Activated CD4-positive, alpha-beta T cell treated with anti-CD3 and anti-CD28 coated beads, Interleukin-2, amount 50 U/mL, for 48 hours (primary cell): ENCODE data around the gene RNF103.

Experiments used
- DNase-seq, 2 experiments: peaks; one replicate each; pipeline ENCODE4 v3.0.0-alpha.2; 2020

RNF103 gene

DNA sequence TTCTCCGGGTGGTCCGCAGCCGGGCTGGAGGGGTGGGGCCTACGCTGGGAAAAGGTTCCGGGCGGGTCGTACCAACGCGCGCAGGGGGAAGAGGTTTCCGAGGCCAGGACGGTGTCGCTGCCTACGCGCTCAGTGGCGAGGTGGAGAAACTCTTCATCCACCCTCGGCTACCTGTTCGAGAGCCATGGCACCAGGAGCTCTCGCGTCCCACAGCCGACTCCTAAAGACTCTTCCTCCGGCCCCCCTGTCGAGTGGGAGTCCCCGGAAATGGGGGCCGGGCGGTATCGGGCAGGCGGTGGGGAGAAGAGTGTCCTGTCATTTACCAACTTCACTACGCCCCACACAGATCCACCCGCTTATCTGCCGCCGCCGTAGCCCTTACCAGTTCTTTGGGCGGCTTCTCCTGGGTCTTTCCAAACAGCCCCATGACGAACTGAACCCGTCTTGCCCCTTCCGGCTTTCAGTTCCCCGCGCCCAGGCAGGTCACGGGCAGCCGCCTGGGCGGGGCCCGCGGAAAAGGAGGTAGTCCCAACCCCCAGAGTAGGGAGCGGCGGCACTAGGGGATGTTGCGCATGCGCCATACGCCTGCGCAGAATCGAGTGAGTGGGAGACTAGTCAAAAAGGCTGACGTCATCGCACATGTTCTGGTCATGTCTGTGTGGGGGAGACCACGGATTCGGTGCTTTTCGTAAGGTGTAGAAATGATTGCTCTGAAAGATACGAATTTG, 60.6 kb downstream of the RNF103 start, which contains the start of gene CHMP3:
TSS of gene CHMP3 (minus strand) at position 522 of the 728 bp plus-strand sequence. CDS start at position 427, 95 bp downstream.
- DNase-seq = peak; percentile 95 to 97

DNA sequence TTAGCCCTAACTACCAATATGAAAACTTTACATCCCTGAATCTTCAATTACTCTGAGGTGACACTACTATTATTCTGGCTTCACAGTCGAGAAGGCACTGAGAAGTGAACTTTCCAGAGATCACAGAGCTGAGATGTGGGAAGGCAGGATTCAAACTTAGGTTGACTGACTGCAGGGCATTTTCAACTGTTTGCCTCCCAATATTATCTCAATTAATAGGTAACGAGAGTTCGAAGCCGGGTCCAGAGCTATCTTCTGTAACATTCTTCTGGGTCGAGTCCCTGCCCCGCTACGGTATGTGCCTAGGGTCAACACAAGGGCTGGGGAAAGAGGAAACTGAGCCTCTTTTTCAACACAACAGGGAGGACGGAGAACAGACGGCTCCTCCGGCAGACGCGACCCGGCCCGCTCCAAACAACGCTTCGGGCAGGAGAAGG, 61.2 kb downstream of the RNF103 start:
- no peak for DNase-seq

DNA sequence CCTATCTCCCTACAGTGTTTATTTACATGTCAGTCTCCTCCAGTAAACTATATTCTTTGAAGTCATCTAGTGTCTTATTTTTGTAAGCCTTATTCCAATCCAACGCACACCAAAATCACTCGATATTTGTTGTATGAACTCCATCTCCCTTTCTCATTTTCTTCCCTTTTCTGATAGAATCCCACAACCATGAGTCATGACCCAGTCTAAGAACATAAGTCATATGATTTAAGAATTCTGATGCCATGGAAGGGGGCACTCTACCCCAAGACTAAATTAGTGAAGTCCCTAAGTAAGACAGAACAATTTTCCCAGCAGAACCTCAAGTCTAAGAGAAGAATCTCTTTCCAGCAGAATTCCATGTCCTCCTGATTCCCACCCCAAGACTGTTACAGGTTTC, 65.8 kb downstream of the RNF103 start:
- no peak for DNase-seq

DNA sequence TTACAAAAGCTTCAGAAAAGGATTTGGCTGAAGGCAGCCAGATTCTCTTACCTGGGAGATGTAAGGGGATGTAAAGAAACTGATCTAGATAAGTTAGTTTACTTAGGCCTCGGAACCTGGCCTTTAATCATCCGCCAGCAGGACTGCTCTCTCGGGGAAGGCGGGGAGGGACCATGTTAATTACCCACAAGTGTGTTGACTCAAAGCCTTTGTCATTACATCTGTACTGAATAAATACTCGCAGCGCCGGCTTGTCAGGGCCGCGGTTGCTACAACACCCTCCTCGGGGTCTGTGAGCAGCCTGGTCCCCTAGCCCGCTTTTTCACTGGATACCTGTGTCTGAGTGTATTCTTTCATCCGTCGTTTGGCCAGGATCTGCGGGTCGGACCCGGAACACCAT, 67.2 kb downstream of the RNF103 start:
- no peak for DNase-seq
